Spinal cord (tissue), 10 donors: Measurements from ENCODE around the gene TRIM43B. TPM values are rescaled to one million over a fixed set of nuclear protein-coding genes. Genes with fewer than 3 reads are reported as not detected.
"Not testable (repeated sequence)": the region's sequence is repeated elsewhere in the genome, so short reads cannot be mapped to it uniquely, and the experiment has no call there.

Source experiments
- DNase-seq, 6 donors: peaks; one replicate each; pipeline versions ENCODE4 v3.0.0 to v3.0.0-alpha.2; 2013 to 2015; ENCODE audit warnings: low spot score in 6 of 6, low read depth in 4 of 6
- H3K27ac ChIP-seq: one replicate; pipeline ENCODE4 v1.5.1; 2013; ENCODE audit warnings: low read depth, low read length, control low read depth
- H3K27me3 ChIP-seq: one replicate; pipeline ENCODE4 v1.6.1; 2013; ENCODE audit warnings: low read length; ENCODE audit not compliant: control insufficient read depth, insufficient read depth
- H3K36me3 ChIP-seq: one replicate; pipeline ENCODE4 v1.6.1; 2013; ENCODE audit warnings: low read length; ENCODE audit not compliant: control insufficient read depth, insufficient read depth
- H3K4me1 ChIP-seq: one replicate; pipeline ENCODE4 v1.6.1; 2013; ENCODE audit warnings: low read length; ENCODE audit not compliant: control insufficient read depth, insufficient read depth
- H3K4me3 ChIP-seq: one replicate; pipeline ENCODE4 v1.5.1; 2013; ENCODE audit warnings: low read depth, low read length, control low read depth
- H3K9me3 ChIP-seq: one replicate; pipeline ENCODE4 v1.6.1; 2013; ENCODE audit warnings: low read length; ENCODE audit not compliant: control insufficient read depth, insufficient read depth
- WGBS: methylation state at CpG from one replicate; pipeline ENCODE4 v1.1.5; 2013; ENCODE audit warnings: missing lambda C conversion rate; ENCODE audit not compliant: insufficient coverage; 5-methylcytosine and 5-hydroxymethylcytosine counted together
- long read RNA-seq, 4 donors: transcript quantifications; one replicate each; lab custom pipeline, GENCODE V29; 2026
- polyA plus RNA-seq, 2 donors: library from polyadenylated mRNA; unstranded; fragments of 120-200 nt; gene quantifications; one replicate each; pipeline ENCODE4 v1.2.1, GENCODE V29; 2013; ENCODE audit not compliant: insufficient read length in 2 of 2
- total RNA-seq, 2 donors: library from RNA; depleted of rRNA in 1 of 2; stranded (reverse); fragments of 120-200 nt in 1 of 2; fragments of >200 nt in 1 of 2; gene quantifications; one replicate each; pipeline versions ENCODE4 v1.2.3 to v1.2.4, GENCODE V29; 2013 to 2014
- donor health status: healthy.

Gene TRIM43B
- not detected for total RNA-seq
- not detected for polyA plus RNA-seq
- long read RNA-seq, donor 1 = 0 reads
- long read RNA-seq, donor 2 = 0 reads
- long read RNA-seq, donor 3 = 0 reads
- long read RNA-seq, donor 4 = 0 reads

- no CpG with 5 or more reads among the region's 4 CpGs for WGBS
- H3K4me3 ChIP-seq, H3K9me3 ChIP-seq, H3K4me1 ChIP-seq, H3K36me3 ChIP-seq, H3K27me3 ChIP-seq, H3K27ac ChIP-seq, DNase-seq: not testable (repeated sequence)
Measured at GRCh38 chr2:95484654-95485053, at the start of gene TRIM43B. TSS of gene TRIM43B (minus strand) at chr2:95484754. CDS start at chr2:95482714, 2,040 bp downstream.

DNA sequence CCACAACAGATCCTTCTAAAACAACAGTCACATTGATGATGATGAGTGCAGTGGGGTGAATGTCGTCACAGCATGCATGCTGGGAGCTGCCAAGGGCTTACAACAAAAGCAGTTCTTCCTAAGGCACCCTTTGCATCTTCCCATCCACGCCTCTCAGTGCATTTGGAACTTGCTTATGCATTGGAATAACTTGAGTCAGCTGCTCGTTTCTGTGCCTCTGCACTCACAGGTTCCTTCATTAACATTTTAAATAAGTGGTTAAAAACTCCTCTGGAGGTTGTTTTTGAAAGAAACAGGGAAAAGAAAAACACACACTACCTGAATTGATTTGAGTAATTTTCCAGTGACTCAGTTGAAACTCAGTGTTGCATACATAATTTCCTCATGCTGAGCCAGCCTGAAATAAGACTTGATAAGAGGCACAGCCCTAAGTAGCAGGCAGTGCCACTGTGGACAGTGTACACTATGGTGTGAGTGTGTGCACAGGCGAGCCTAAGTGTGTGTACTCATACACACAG, 46.8 kb upstream of the TRIM43B start:
- H3K4me3 ChIP-seq = no peak overlapping the region
- H3K36me3 ChIP-seq = peaks cover 21% of the 10 kb centered on the region
- no peaks in the 10 kb centered on the region for H3K27me3 ChIP-seq
- no peak overlapping the region for H3K27ac ChIP-seq
- no peaks in the 10 kb centered on the region for H3K9me3 ChIP-seq
- peaks cover 19% of the 10 kb centered on the region for H3K4me1 ChIP-seq
- 43% methylated on average over 1 of the region's 4 CpGs for WGBS
- no peak for DNase-seq

DNA sequence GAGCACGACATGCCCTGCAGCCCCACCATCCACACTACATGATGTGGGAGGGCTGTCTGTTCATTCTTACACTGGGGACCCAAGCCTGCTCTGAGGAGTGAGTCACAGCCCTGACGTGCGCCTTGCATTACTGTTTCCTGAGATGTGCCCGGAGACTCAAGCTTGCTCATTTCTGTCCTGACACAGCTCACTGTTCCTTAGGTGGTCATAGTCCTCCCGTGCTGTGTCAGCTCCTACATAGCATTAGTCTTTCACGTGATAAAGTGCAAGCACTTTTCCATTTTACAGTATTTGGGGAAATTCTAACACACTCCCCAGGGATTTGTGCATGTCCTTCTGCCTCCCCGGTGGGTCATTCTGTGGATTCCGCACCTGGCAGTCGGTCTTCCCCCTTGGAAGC, 46.2 kb upstream of the TRIM43B start:
- Histone ChIP-seq H3K36me3 (peaks cover 21% of the 10 kb centered on the region), H3K4me1 (peaks cover 24% of the 10 kb centered on the region), H3K27me3 (no peaks in the 10 kb centered on the region), H3K9me3 (no peaks in the 10 kb centered on the region), H3K4me3 (no peak overlapping the region), H3K27ac (no peak overlapping the region)
- WGBS = 84% methylated on average over 9 of the region's 9 CpGs
- no peak for DNase-seq

GRCh38 chr2:95526360-95527341, 42.1 kb upstream of the TRIM43B start:
- DNase-seq = peak; percentile 29 to 90 (median 55)
- Histone ChIP-seq H3K4me3 (peak overlapping the region; percentile 63), H3K27me3 (no peaks in the 10 kb centered on the region), H3K4me1 (peaks cover 31% of the 10 kb centered on the region), H3K9me3 (no peaks in the 10 kb centered on the region), H3K27ac (peak overlapping the region; percentile 75), H3K36me3 (peaks cover 25% of the 10 kb centered on the region)
- WGBS = 3% methylated on average over 84 of the region's 84 CpGs

GRCh38 chr2:95525294-95526035, 40.9 kb upstream of the TRIM43B start:
- peak in 4 of 6 donors; percentile 0 to 55 (median 15) for DNase-seq
- H3K27me3 ChIP-seq = no peaks in the 10 kb centered on the region
- peaks cover 17% of the 10 kb centered on the region for H3K36me3 ChIP-seq
- H3K4me3 ChIP-seq = peak overlapping the region; percentile 63
- H3K9me3 ChIP-seq = no peaks in the 10 kb centered on the region
- H3K4me1 ChIP-seq = peaks cover 31% of the 10 kb centered on the region
- no peak overlapping the region for H3K27ac ChIP-seq
- WGBS = 69% methylated on average over 41 of the region's 41 CpGs

DNA sequence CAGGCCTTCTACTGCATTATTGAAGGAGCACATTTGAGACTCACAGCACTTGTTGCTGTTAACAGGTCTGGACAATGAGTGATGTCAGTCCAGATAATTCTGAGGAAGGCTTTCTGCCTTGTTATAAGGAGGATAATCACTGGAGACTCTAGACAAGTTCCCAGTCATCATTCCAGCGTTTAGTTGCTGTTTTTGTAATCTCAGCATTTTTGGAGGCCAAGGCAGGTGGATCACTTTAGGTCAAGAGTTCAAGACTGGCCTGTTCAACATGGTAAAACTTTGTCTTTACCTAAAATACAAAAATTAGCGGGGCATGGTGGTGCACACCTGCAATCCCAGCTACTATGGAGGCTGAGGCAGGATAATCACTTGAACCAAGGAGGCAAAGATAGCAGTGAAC, 39.6 kb upstream of the TRIM43B start:
- H3K36me3 ChIP-seq = peaks cover 11% of the 10 kb centered on the region
- H3K4me3 ChIP-seq = no peak overlapping the region
- H3K27ac ChIP-seq = no peak overlapping the region
- no peak for DNase-seq
- H3K4me1 ChIP-seq = peaks cover 30% of the 10 kb centered on the region
- 83% methylated on average over 2 of the region's 2 CpGs for WGBS
- H3K9me3 ChIP-seq = no peaks in the 10 kb centered on the region
- no peaks in the 10 kb centered on the region for H3K27me3 ChIP-seq

DNA sequence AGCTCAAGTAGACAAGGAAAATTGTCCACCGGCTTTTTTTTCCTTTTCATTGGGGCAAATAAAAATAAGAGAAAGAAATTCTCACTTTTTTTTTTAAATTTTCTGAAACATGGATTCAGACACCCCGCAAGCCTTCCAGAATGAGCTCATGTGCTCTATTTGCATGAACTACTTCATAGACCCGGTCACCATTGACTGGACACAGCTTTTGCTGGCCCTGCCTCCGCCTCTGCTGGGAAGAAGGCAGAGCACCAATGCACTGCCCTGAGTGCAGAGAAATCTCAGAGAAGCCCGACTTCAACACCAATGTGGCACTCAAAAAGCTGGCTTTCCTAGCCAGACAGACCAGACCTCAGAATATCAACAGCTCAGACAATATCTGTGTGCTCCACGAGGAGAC, 30.2 kb upstream of the TRIM43B start:
- Histone ChIP-seq H3K27ac (no peak overlapping the region), H3K36me3 (no peaks in the 10 kb centered on the region), H3K4me3 (no peak overlapping the region), H3K9me3 (no peaks in the 10 kb centered on the region), H3K4me1 (no peaks in the 10 kb centered on the region), H3K27me3 (no peaks in the 10 kb centered on the region)
- no peak for DNase-seq
- 81% methylated on average over 5 of the region's 6 CpGs for WGBS

- H3K9me3 ChIP-seq, H3K4me3 ChIP-seq, H3K27ac ChIP-seq, H3K27me3 ChIP-seq, H3K36me3 ChIP-seq, DNase-seq, H3K4me1 ChIP-seq: not testable (repeated sequence)
- 78% methylated on average over 6 of the region's 8 CpGs for WGBS
Measured at GRCh38 chr2:95514226-95514625, 29.7 kb upstream of the TRIM43B start.

- H3K36me3 ChIP-seq = no peaks in the 10 kb centered on the region
- no peaks in the 10 kb centered on the region for H3K27me3 ChIP-seq
- H3K4me1 ChIP-seq = no peaks in the 10 kb centered on the region
- H3K4me3 ChIP-seq = no peak overlapping the region
- no peaks in the 10 kb centered on the region for H3K9me3 ChIP-seq
- H3K27ac ChIP-seq = no peak overlapping the region
- DNase-seq = no peak
- WGBS = no CpG with 5 or more reads among the region's 2 CpGs
Measured at GRCh38 chr2:95509408-95509807, 24.9 kb upstream of the TRIM43B start.
